Measurements from ENCODE around the gene COASY. TPM values are rescaled to one million over a fixed set of nuclear protein-coding genes. Genes with fewer than 3 reads are reported as not detected.

The COASY gene
- total and polyA plus RNA-seq, 2 experiments from 2014 or later = 60.1 to 72.1 TPM

DNA sequence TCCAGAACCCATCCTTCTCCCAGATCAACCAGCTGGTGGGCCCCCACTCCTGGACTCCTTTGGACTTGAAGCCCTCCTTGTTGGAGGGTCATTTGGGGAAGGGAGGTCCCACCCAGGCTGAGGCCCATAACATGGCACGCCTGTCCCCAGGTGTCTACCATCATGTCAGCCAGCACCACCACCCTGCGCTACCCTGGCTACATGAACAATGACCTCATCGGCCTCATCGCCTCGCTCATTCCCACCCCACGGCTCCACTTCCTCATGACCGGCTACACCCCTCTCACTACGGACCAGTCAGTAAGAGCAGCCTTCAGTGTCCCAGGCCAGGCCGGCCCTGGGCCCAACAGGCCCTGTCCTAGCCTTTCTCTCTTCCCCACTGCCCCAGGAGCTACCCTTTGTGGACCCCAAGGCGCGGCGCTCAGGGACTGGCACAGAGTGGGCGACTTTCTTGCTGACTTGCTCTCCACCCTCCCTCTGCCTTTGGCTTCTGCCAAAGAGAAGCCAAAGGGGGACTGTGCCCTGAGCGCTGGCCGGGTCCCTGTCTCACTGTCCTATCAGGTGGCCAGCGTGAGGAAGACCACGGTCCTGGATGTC is 51.8 kb downstream of the COASY start (continued):
- TF ChIP-seq, protein P1, sequence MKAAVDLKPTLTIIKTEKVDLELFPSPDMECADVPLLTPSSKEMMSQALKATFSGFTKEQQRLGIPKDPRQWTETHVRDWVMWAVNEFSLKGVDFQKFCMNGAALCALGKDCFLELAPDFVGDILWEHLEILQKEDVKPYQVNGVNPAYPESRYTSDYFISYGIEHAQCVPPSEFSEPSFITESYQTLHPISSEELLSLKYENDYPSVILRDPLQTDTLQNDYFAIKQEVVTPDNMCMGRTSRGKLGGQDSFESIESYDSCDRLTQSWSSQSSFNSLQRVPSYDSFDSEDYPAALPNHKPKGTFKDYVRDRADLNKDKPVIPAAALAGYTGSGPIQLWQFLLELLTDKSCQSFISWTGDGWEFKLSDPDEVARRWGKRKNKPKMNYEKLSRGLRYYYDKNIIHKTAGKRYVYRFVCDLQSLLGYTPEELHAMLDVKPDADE (IDR thresholded peaks at IDR 0.05) = no peak
- TF ChIP-seq EZH2 (IDR thresholded peaks at IDR 0.05; ENCODE audit: low read depth, unreplicated experiment) (no peak), STAT1 (IDR thresholded peaks at IDR 0.05; ENCODE audit: unreplicated experiment) (no peak), POLR2AphosphoS5 (IDR thresholded peaks at IDR 0.05; ENCODE audit: low read depth) (no peak), ZNF114 (CRISPR knock-in tag; IDR thresholded peaks at IDR 0.05) (no peak)

Small RNAs within 50 kb of the gene (microRNA-seq; reads per million reads assigned to microRNA genes)
- gene MIR5010 = 2.2 reads per million, percentile 2 among the genes with 10 or more reads in this experiment

Other genes starting within 250 kb of the COASY start
- 78.0 and 83.2 TPM in 2 replicates for gene STAT3, start 173.7 kb upstream of the COASY start, total RNA-seq (2014; rRNA removed; shearing (Covaris generic))
- gene STAT3, start 173.7 kb upstream of the COASY start, polyA plus RNA-seq (2016; fragmentation: Nextera tagmentation; extraction: Ambion mirVana) = 41.7 and 49.5 TPM in 2 replicates
- gene CAVIN1, start 138.9 kb upstream of the COASY start, total RNA-seq (2014; rRNA removed; shearing (Covaris generic)) = 33.3 and 35.7 TPM in 2 replicates
- 18.1 and 20.0 TPM in 2 replicates for gene CAVIN1, start 138.9 kb upstream of the COASY start, polyA plus RNA-seq (2016; fragmentation: Nextera tagmentation; extraction: Ambion mirVana)
- gene ATP6V0A1, start 103.3 kb upstream of the COASY start, total RNA-seq (2014; rRNA removed; shearing (Covaris generic)) = 42.3 and 42.8 TPM in 2 replicates
- 23.9 and 25.8 TPM in 2 replicates for gene ATP6V0A1, start 103.3 kb upstream of the COASY start, polyA plus RNA-seq (2016; fragmentation: Nextera tagmentation; extraction: Ambion mirVana)
- gene NAGLU, start 25.9 kb upstream of the COASY start, total RNA-seq (2014; rRNA removed; shearing (Covaris generic)) = 21.9 and 31.2 TPM in 2 replicates
- gene NAGLU, start 25.9 kb upstream of the COASY start, polyA plus RNA-seq (2016; fragmentation: Nextera tagmentation; extraction: Ambion mirVana) = 12.0 and 13.0 TPM in 2 replicates
- gene HSD17B1, start 9.2 kb upstream of the COASY start, total RNA-seq (2014; rRNA removed; shearing (Covaris generic)) = 0.97 and 1.7 TPM in 2 replicates
- 1.7 and 1.8 TPM in 2 replicates for gene HSD17B1, start 9.2 kb upstream of the COASY start, polyA plus RNA-seq (2016; fragmentation: Nextera tagmentation; extraction: Ambion mirVana)
- gene MLX, start 5.0 kb downstream of the COASY start, total RNA-seq (2014; rRNA removed; shearing (Covaris generic)) = 23.3 and 34.1 TPM in 2 replicates
- gene MLX, start 5.0 kb downstream of the COASY start, polyA plus RNA-seq (2016; fragmentation: Nextera tagmentation; extraction: Ambion mirVana) = 28.8 and 33.2 TPM in 2 replicates
- gene PSMC3IP, start 15.6 kb downstream of the COASY start, total RNA-seq (2014; rRNA removed; shearing (Covaris generic)) = 14.7 and 18.5 TPM in 2 replicates
- 29.5 and 32.7 TPM in 2 replicates for gene PSMC3IP, start 15.6 kb downstream of the COASY start, polyA plus RNA-seq (2016; fragmentation: Nextera tagmentation; extraction: Ambion mirVana)
- gene RETREG3, start 47.2 kb downstream of the COASY start, total RNA-seq (2014; rRNA removed; shearing (Covaris generic)) = 35.4 and 38.2 TPM in 2 replicates
- 8.0 and 10.5 TPM in 2 replicates for gene RETREG3, start 47.2 kb downstream of the COASY start, polyA plus RNA-seq (2016; fragmentation: Nextera tagmentation; extraction: Ambion mirVana)
- gene TUBG1, start 47.5 kb downstream of the COASY start, total RNA-seq (2014; rRNA removed; shearing (Covaris generic)) = 82.8 and 101 TPM in 2 replicates
- 110 and 117 TPM in 2 replicates for gene TUBG1, start 47.5 kb downstream of the COASY start, polyA plus RNA-seq (2016; fragmentation: Nextera tagmentation; extraction: Ambion mirVana)
- gene TUBG2, start 97.1 kb downstream of the COASY start, total RNA-seq (2014; rRNA removed; shearing (Covaris generic)) = 15.3 and 18.2 TPM in 2 replicates
- gene TUBG2, start 97.1 kb downstream of the COASY start, polyA plus RNA-seq (2016; fragmentation: Nextera tagmentation; extraction: Ambion mirVana) = 16.5 and 19.0 TPM in 2 replicates
- 24.2 and 24.8 TPM in 2 replicates for gene PLEKHH3, start 114.8 kb downstream of the COASY start, total RNA-seq (2014; rRNA removed; shearing (Covaris generic))
- gene PLEKHH3, start 114.8 kb downstream of the COASY start, polyA plus RNA-seq (2016; fragmentation: Nextera tagmentation; extraction: Ambion mirVana) = 10.9 and 13.8 TPM in 2 replicates
- gene CCR10, start 119.7 kb downstream of the COASY start, total RNA-seq (2014; rRNA removed; shearing (Covaris generic)) = 1.1 and 1.7 TPM in 2 replicates
- 2.7 and 3.0 TPM in 2 replicates for gene CCR10, start 119.7 kb downstream of the COASY start, polyA plus RNA-seq (2016; fragmentation: Nextera tagmentation; extraction: Ambion mirVana)
- gene CNTNAP1, start 120.4 kb downstream of the COASY start, total RNA-seq (2014; rRNA removed; shearing (Covaris generic)) = 2.9 and 5.0 TPM in 2 replicates
- 0.75 and 1.3 TPM in 2 replicates for gene CNTNAP1, start 120.4 kb downstream of the COASY start, polyA plus RNA-seq (2016; fragmentation: Nextera tagmentation; extraction: Ambion mirVana)
- 16.3 and 16.9 TPM in 2 replicates for gene EZH1, start 182.9 kb downstream of the COASY start, total RNA-seq (2014; rRNA removed; shearing (Covaris generic))
- 17.5 and 18.0 TPM in 2 replicates for gene EZH1, start 182.9 kb downstream of the COASY start, polyA plus RNA-seq (2016; fragmentation: Nextera tagmentation; extraction: Ambion mirVana)
- 2.6 and 8.8 TPM in 2 replicates for gene RAMP2, start 199.1 kb downstream of the COASY start, total RNA-seq (2014; rRNA removed; shearing (Covaris generic))
- gene RAMP2, start 199.1 kb downstream of the COASY start, polyA plus RNA-seq (2016; fragmentation: Nextera tagmentation; extraction: Ambion mirVana) = 28.3 and 29.5 TPM in 2 replicates
- 110 and 129 TPM in 2 replicates for gene VPS25, start 211.3 kb downstream of the COASY start, total RNA-seq (2014; rRNA removed; shearing (Covaris generic))
- gene VPS25, start 211.3 kb downstream of the COASY start, polyA plus RNA-seq (2016; fragmentation: Nextera tagmentation; extraction: Ambion mirVana) = 93.5 and 105 TPM in 2 replicates
- gene WNK4, start 218.5 kb downstream of the COASY start, total RNA-seq (2014; rRNA removed; shearing (Covaris generic)) = 0.10 and 0.54 TPM in 2 replicates
- 0.65 and 0.83 TPM in 2 replicates for gene WNK4, start 218.5 kb downstream of the COASY start, polyA plus RNA-seq (2016; fragmentation: Nextera tagmentation; extraction: Ambion mirVana)
- 57.6 and 81.2 TPM in 2 replicates for gene COA3, start 236.6 kb downstream of the COASY start, total RNA-seq (2014; rRNA removed; shearing (Covaris generic))
- gene COA3, start 236.6 kb downstream of the COASY start, polyA plus RNA-seq (2016; fragmentation: Nextera tagmentation; extraction: Ambion mirVana) = 123 and 138 TPM in 2 replicates
- gene CNTD1, start 236.7 kb downstream of the COASY start, total RNA-seq (2014; rRNA removed; shearing (Covaris generic)) = not detected in 2 replicates
- 0.80 and 1.1 TPM in 2 replicates for gene CNTD1, start 236.7 kb downstream of the COASY start, polyA plus RNA-seq (2016; fragmentation: Nextera tagmentation; extraction: Ambion mirVana)

Data from GM23338 (cell line).